NCI-H1930 (cell line): ENCODE measurements around the gene NR6A1.
"Not testable (repeated sequence)": the region's sequence is repeated elsewhere in the genome, so short reads cannot be mapped to it uniquely, and the experiment has no call there.

ENCODE experiments used
- DNase-seq, 2 experiments: peaks; one replicate each; lab custom pipeline; 2025; lab: John Stamatoyannopoulos, UW

Gene NR6A1

GRCh38 chr9:124759327-124759726, 11.8 kb downstream of the NR6A1 start:
- no peak for DNase-seq

DNA sequence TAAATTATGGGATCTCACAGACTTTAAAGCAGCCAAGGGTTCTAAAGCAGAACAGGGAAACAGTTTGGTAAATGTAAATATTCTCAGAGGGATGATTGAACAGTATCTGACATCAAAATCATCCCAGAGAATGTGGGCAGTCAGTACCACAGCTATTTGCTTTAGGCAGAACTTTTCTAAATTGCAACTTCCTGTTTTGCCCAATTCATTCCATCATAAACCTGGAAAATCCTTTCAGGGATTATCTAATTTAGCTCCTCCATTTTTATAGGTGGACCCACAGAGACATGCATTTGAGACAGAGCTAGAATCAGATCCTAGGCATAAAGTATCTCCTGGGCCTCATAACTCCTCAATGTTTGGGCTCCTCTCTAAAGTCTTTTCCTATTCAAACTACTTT, 12.4 kb downstream of the NR6A1 start:
- no peak for DNase-seq

GRCh38 chr9:124758061-124758460, 13.1 kb downstream of the NR6A1 start:
- DNase-seq, result no peak

DNA sequence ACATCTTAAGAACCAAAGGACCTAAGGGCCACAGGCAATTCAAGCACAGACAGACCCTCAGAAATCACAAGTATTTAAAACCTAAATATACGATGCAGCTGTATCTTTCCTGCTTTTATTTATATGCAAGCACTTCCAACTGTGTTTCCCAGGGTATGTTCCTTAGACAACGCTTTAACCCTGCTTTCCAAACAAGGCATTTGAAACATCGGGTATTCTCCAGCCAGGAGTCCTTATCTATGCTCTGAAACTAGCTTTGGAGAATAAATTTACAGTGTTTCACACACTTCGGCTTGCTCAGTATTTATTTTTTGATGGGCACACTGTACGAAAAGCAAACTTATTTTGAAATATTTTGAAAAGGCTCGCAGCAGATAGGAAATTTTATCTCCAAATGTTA, 13.5 kb downstream of the NR6A1 start:
- DNase-seq, result no peak

DNA sequence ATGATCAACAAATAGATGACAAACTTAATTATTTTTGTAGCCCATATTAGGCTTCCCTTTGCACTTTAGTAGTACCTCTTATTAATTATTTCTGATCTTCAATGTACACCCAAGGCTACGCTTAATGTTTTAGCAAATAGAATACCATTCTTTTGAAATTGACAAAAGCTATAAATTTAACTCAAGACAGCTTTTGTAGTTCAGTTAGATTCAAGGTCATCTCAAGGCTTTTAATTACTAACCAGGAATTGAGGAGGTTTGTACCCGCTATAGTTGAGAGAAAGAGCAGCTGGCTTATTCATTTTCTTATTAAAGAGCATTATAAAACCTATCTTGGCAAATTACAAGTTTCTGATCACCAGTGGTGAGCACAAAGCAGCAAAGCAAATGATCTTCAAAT, 15.1 kb downstream of the NR6A1 start:
- no peak for DNase-seq

- no peak for DNase-seq
Measured at GRCh38 chr9:124755061-124755460, 16.1 kb downstream of the NR6A1 start.

GRCh38 chr9:124754289-124754688, 16.8 kb downstream of the NR6A1 start:
- DNase-seq, result no peak

DNA sequence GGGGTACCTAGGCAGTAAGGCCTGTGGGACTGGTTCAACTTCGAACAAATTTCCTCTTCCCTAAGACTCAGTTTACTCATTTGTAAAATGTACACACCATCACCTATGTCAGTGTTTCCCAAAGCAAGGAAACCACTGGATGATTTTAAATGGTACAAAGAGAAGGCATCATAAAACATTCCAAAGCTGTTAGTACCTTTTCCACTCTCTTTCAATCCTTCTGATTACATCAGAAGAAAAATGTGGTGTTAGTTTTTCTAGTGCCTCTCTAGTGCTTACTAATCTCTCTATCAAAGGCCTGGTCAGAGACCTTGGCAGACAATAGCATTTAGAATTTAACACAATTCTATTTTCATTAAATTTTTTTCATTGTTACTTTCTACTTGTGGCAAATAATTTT, 18.1 kb downstream of the NR6A1 start:
- DNase-seq, result no peak

- DNase-seq, result no peak
Measured at GRCh38 chr9:124749781-124750180, 21.3 kb downstream of the NR6A1 start.

DNA sequence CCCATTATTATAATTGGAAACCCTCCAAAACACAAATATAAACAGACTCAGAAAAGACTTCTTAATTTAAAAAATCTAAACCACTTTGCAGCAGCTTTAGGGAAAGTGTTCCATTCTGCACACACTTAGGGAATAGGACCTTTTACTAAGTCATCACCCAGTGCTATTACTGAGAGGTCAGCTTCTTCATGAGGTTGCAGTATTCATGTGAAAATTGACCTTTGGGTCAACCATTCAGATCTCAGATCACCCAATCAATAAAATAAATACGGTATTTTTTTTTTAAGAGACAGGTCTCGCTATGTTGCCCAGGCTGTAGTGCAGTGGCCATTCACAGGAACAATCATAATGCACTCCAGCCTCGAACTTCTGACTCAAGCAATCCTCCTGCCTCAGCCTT, 21.8 kb downstream of the NR6A1 start:
- no peak for DNase-seq

GRCh38 chr9:124747065-124747464, 24.0 kb downstream of the NR6A1 start:
- no peak for DNase-seq

DNA sequence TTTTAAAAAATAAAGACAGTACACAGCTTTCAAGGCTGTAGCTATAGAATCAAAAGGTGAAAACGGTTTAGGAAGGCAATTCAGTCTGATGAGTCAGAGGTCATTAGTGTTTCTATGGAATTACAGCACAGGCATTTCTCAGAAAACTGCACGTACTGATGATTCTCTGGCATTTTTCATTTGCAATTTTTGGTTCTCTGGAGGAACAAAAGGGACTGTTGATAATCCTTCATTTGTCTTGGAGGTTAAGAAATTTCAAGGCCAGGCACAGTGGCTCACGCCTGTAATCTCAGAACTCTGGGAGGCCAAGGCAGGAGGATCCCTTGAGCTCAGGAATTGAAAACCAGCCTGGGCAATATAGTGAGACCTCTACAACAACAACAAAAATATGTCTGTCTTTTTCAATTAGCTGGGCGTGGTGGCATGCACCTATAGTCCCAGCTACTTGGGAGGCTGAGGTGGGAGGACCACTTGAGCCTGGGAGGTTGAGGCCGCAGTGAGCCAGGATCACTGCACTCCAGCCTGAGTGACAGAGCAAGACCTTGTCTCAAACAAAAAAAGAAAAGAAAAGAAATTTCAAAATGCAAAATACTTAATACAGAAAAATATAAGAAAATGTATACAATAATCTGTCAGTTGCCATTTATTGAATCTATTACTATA, 27.3 kb downstream of the NR6A1 start:
- no peak for DNase-seq

DNA sequence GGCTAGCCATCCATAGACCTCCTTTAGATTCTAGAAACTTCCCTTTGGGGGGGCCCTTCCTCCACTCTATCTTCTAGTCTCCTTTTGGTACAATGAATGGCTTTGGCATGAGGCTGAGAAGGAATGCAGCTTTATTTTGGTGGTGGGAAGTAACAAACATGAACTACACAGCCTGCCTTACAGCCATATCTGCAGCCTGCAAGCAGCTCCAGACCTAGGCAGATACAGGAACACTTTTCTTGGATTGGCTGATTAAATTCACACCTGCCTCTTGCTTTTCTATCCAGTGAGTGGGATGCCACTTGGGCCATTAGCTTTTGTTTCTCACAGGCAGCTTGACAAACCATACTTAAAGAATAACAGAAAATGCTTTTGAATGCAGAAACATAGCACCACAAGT, 28.2 kb downstream of the NR6A1 start:
- DNase-seq, result no peak

- no peak for DNase-seq
Measured at GRCh38 chr9:124741662-124742061, 29.4 kb downstream of the NR6A1 start.

DNA sequence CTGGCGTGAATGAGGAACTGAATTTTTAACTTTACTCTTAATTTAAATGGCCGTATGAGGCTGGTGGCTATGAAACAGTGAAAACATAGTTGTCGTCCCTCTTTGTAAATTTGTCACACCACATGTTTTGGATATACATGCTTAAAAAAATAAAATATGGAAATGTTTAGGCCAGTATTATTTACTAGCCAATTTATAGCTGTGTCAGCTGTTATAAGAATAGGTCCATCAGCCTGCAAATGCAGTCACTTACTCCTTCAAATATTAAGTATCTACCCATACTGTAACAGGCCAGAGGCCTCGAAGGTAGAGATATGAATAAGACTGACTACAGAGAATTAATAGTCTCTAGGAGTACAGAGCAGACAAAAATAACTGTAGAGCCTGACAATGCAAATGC, 30.0 kb downstream of the NR6A1 start:
- DNase-seq, result no peak

GRCh38 chr9:124739360-124739759, 31.8 kb downstream of the NR6A1 start:
- no peak for DNase-seq

GRCh38 chr9:124738075-124738474, 33.0 kb downstream of the NR6A1 start:
- DNase-seq, result not testable (repeated sequence)

DNA sequence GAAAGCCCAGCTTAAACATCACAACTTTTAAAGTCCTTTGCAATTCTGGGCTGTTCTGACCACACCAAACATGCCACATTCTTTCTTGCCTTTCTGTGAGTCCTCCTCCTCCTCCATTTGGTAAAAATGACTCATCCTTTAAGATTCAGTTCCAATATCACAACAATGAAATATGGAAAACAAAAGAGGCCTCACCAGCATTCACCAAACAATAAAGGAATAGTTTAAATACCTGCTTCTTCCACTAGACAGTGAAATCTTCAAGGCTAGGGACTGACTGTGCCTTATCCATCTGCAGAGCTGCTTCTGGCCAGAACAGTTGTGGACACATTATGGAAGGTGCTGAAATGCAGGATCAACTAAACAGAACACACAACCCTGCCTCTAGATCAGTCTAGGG, 36.0 kb downstream of the NR6A1 start:
- no peak for DNase-seq

DNA sequence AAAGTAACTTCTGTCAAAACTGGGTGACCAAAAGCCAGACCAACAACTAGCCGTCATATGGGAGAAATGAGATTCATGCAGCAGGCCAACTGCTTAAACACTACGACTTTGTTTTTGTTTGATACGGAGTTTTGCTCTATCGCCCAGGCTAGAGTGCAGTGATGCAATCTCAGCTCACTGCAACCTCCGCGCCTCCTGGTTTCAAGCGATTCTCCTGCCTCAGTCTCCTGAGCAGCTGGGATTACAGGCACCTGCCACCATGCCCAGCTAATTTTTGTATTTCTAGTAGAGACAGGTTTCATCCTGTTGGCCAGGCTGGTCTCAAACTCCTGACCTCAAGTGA, 36.4 kb downstream of the NR6A1 start:
- not testable (repeated sequence) for DNase-seq

DNA sequence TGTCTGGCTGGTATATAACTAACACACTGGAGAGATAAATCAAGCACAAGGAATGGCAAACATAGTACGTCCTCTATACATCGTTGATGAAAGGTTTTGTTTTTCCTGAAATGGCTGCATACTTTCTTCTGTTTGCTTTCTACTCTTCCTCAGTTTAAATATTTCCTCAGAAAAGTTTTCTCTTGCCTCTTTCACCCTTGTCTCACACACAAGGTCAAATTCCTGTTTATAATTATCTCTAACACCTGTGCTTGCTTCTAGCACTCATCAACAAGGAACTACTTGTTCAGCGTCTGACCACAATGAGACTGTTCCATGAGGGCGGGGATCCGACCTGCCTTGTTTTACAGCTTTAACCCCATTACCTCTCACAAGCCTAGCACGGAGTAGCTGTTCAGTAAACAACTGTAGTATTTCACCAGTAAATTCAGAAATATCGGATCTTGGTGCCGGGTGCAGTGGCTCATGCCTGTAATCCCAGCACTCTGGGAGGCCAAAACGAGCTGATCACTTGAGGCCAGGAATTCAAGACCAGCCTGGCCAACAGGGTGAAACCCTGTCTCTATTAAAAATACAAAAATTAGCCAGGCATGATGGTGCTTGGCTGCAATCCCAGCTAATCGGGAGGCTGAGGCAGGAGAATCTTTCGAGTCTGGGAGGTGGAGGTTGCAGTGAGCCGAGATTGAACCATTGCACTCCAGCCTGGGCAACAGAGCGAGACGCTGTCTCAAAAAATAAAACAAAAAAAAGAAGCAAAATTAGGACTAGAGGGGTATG, 37.0 kb downstream of the NR6A1 start:
- DNase-seq, result no peak

DNA sequence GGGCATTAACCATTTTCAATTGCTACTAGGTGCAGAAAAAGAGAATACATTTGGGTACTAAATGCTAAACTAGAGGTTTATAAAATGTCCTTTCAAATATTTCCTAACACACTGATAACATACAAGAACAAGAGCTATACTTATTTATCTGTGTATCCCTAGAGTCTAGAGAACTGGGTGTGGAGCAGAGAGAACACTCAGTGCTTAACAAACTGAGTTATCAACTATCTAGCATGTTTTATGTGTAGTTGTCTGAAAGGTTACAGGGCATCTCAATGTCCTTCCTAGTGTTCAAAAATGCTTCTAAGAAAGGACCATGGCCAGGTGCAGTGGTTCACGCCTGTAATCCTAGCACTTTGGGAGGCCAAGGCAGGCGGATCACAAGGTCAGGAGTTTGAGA, 40.3 kb downstream of the NR6A1 start:
- no peak for DNase-seq

GRCh38 chr9:124726886-124727285, 44.2 kb downstream of the NR6A1 start:
- no peak for DNase-seq

GRCh38 chr9:124725068-124725452, 46.1 kb downstream of the NR6A1 start:
- DNase-seq, result no peak
